Thymus (tissue), 11 donors: ENCODE data around the gene STARD5. TPM values are rescaled to one million over a fixed set of nuclear protein-coding genes. Genes with fewer than 3 reads are reported as not detected.
"Not testable (repeated sequence)": the region's sequence is repeated elsewhere in the genome, so short reads cannot be mapped to it uniquely, and the experiment has no call there.

Source experiments
- DNase-seq, 9 donors: peaks; one replicate each; pipeline ENCODE4 v3.0.0-alpha.2; 2013; ENCODE audit warnings: low spot score in 9 of 9, low read depth in 6 of 9, missing footprints in 1 of 9
- H3K27ac ChIP-seq, 2 donors: one replicate each; pipeline ENCODE4 v1.5.1; 2013; ENCODE audit warnings: control low read depth in 1 of 2, low read depth in 1 of 2, low read length in 1 of 2, mild to moderate bottlenecking in 1 of 2, moderate library complexity in 1 of 2
- H3K27me3 ChIP-seq, 2 donors: one replicate each; pipeline ENCODE4 v1.5.1; 2013; ENCODE audit warnings: low read length in 1 of 2; ENCODE audit not compliant: control insufficient read depth in 2 of 2, insufficient read depth in 1 of 2
- H3K36me3 ChIP-seq, 2 donors: one replicate each; pipeline ENCODE4 v1.5.1; 2013; ENCODE audit warnings: low read length in 1 of 2, mild to moderate bottlenecking in 1 of 2, moderate library complexity in 1 of 2; ENCODE audit not compliant: control insufficient read depth in 2 of 2, insufficient read depth in 2 of 2
- H3K4me1 ChIP-seq, 2 donors: one replicate each; pipeline ENCODE4 v1.5.1; 2013; ENCODE audit warnings: low read length in 2 of 2; ENCODE audit not compliant: control insufficient read depth in 2 of 2, insufficient read depth in 2 of 2
- H3K4me3 ChIP-seq, 2 donors: one replicate each; pipeline ENCODE4 v1.5.1; 2013; ENCODE audit warnings: low read length in 2 of 2, control low read depth in 1 of 2, mild to moderate bottlenecking in 1 of 2
- H3K9me3 ChIP-seq, 2 donors: one replicate each; pipeline ENCODE4 v1.5.1; 2013; ENCODE audit warnings: low read length in 1 of 2, mild to moderate bottlenecking in 1 of 2; ENCODE audit not compliant: control insufficient read depth in 2 of 2, insufficient read depth in 1 of 2
- WGBS: extraction: QIAGEN DNeasy Blood & Tissue Kit; methylation state at CpG from one replicate; pipeline ENCODE4 v1.1.7; 2013; 5-methylcytosine and 5-hydroxymethylcytosine counted together
- polyA plus RNA-seq: library from polyadenylated mRNA; stranded (reverse); fragments of 200-250 nt; gene quantifications from one replicate; pipeline ENCODE4 v1.2.3, GENCODE V29; 2013
- total RNA-seq: library from RNA; stranded (reverse); fragments of 120-200 nt; gene quantifications from one replicate; pipeline ENCODE4 v1.2.4, GENCODE V29; 2013
- donor health status: healthy.

STARD5 gene
- total and polyA plus RNA-seq, 2 donors, result 3.6 to 12.0 TPM

- no peaks in the 10 kb centered on the region for H3K9me3 ChIP-seq
- no peak overlapping the region for H3K4me3 ChIP-seq
- H3K36me3 ChIP-seq, result no peaks in the 10 kb centered on the region
- H3K27ac ChIP-seq, result no peak overlapping the region
- WGBS, result 97% methylated on average over 6 of the region's 6 CpGs
- no peaks in the 10 kb centered on the region for H3K27me3 ChIP-seq
- DNase-seq, result no peak
- H3K4me1 ChIP-seq, result no peaks in the 10 kb centered on the region
Measured at GRCh38 chr15:81358248-81358647, 34.3 kb upstream of the STARD5 start.

GRCh38 chr15:81357180-81357686 is 33.3 kb upstream of the STARD5 start:
- Histone ChIP-seq H3K4me1 (no peaks in the 10 kb centered on the region), H3K36me3 (no peaks in the 10 kb centered on the region), H3K9me3 (no peaks in the 10 kb centered on the region), H3K27ac (no peak overlapping the region), H3K4me3 (no peak overlapping the region), H3K27me3 (no peaks in the 10 kb centered on the region)
- DNase-seq, result no peak
- 98% methylated on average over 6 of the region's 6 CpGs for WGBS

DNA sequence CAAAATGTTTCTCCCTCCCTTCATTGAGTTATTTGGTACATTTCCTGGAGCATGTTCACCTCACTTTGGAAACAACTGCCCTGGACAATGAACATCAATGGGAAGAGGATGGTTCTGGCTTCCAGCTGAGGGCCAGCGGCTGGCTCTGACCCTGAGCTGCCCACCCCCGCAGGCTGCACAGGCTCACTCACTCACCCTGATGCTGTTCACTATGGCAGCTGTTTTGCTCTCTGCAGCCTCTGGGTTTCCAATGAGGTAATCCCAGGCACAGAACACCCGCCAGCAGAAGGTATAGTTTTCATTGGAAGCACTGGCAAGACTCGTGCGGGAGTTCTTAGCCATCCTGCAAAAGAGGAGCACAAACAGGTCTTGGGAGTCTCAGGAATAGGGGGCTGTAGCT is 32.3 kb upstream of the STARD5 start:
- Histone ChIP-seq H3K4me3 (no peak overlapping the region), H3K4me1 (no peaks in the 10 kb centered on the region), H3K27me3 (no peaks in the 10 kb centered on the region), H3K36me3 (no peaks in the 10 kb centered on the region), H3K27ac (no peak overlapping the region), H3K9me3 (no peaks in the 10 kb centered on the region)
- DNase-seq, result no peak
- WGBS, result 95% methylated on average over 5 of the region's 5 CpGs

- no peak for DNase-seq
- 97% methylated on average over 5 of the region's 5 CpGs for WGBS
- no peaks in the 10 kb centered on the region for H3K27me3 ChIP-seq
Measured at GRCh38 chr15:81351651-81352050, 27.7 kb upstream of the STARD5 start.

GRCh38 chr15:81349271-81349670 is 25.3 kb upstream of the STARD5 start:
- WGBS, result 98% methylated on average over 3 of the region's 3 CpGs
- DNase-seq, result no peak

More at GRCh38 chr15:81351651-81352050, 27.7 kb upstream of the STARD5 start:
- Histone ChIP-seq H3K36me3 (no peaks in the 10 kb centered on the region), H3K27ac (no peak overlapping the region), H3K4me1 (no peaks in the 10 kb centered on the region), H3K4me3 (no peak overlapping the region), H3K9me3 (no peaks in the 10 kb centered on the region)

GRCh38 chr15:81348691-81349090 is 24.8 kb upstream of the STARD5 start:
- not testable (repeated sequence) for DNase-seq, H3K36me3 ChIP-seq, H3K27me3 ChIP-seq, H3K4me1 ChIP-seq, H3K27ac ChIP-seq, H3K9me3 ChIP-seq, H3K4me3 ChIP-seq
- 97% methylated on average over 11 of the region's 11 CpGs for WGBS

More at GRCh38 chr15:81349271-81349670, 25.3 kb upstream of the STARD5 start:
- Histone ChIP-seq H3K4me3 (no peak overlapping the region), H3K27me3 (no peaks in the 10 kb centered on the region), H3K27ac (no peak overlapping the region), H3K9me3 (no peaks in the 10 kb centered on the region), H3K36me3 (no peaks in the 10 kb centered on the region), H3K4me1 (no peaks in the 10 kb centered on the region)

GRCh38 chr15:81347910-81348309 is 24.0 kb upstream of the STARD5 start:
- DNase-seq, result no peak
- H3K36me3 ChIP-seq, result no peaks in the 10 kb centered on the region
- H3K9me3 ChIP-seq, result no peaks in the 10 kb centered on the region

GRCh38 chr15:81346611-81347010 is 22.7 kb upstream of the STARD5 start:
- Histone ChIP-seq H3K9me3 (no peaks in the 10 kb centered on the region), H3K27me3 (no peaks in the 10 kb centered on the region), H3K4me3 (no peak overlapping the region), H3K27ac (no peak overlapping the region), H3K36me3 (no peaks in the 10 kb centered on the region), H3K4me1 (no peaks in the 10 kb centered on the region)
- WGBS, result 85% methylated on average over 2 of the region's 2 CpGs
- DNase-seq, result no peak

More at GRCh38 chr15:81347910-81348309, 24.0 kb upstream of the STARD5 start:
- Histone ChIP-seq H3K4me3 (no peak overlapping the region), H3K27me3 (no peaks in the 10 kb centered on the region), H3K4me1 (no peaks in the 10 kb centered on the region), H3K27ac (no peak overlapping the region)
- 52% methylated on average over 4 of the region's 4 CpGs for WGBS

GRCh38 chr15:81343371-81343770 is 19.4 kb upstream of the STARD5 start:
- H3K36me3 ChIP-seq, result no peaks in the 10 kb centered on the region
- no peak for DNase-seq
- no peaks in the 10 kb centered on the region for H3K9me3 ChIP-seq
- no peak overlapping the region for H3K27ac ChIP-seq
- no peak overlapping the region for H3K4me3 ChIP-seq
- no peaks in the 10 kb centered on the region for H3K4me1 ChIP-seq
- 98% methylated on average over 4 of the region's 4 CpGs for WGBS
- H3K27me3 ChIP-seq, result no peaks in the 10 kb centered on the region

DNA sequence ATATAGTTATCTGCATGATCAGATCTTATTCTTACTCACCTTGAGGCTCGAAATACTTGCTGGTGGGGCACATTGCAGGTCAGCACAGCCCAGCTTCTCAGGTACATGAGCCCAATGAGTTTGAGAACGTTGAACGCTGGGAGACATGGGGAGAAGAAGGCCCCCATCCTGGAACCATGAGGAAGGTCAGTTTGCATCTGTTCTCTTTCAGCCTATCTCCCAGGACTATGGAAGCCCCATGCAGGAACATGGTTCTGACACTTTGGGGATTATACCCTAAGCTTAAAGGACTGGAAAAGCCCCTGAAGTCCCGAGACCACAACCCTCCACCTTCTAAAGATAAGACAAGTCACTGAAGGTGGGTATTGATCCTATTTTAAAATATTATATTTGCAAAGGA is 17.4 kb upstream of the STARD5 start:
- no peak overlapping the region for H3K4me3 ChIP-seq
- H3K36me3 ChIP-seq, result no peaks in the 10 kb centered on the region
- no peaks in the 10 kb centered on the region for H3K9me3 ChIP-seq
- H3K27ac ChIP-seq, result no peak overlapping the region
- WGBS, result 98% methylated on average over 4 of the region's 4 CpGs
- H3K4me1 ChIP-seq, result no peaks in the 10 kb centered on the region
- H3K27me3 ChIP-seq, result no peaks in the 10 kb centered on the region
- no peak for DNase-seq
